ENCODE data around the gene STXBP1.

- TF ChIP-seq CTCF (conservative IDR thresholded peaks at IDR 0.05), result no peak
- no peak for TF ChIP-seq EZH2 (IDR thresholded peaks at IDR 0.05; ENCODE audit: low read depth)
Observed at GRCh38 chr9:127706836-127707241, 94.8 kb downstream of the STXBP1 start, which contains the start of gene CFAP157.
